Panc1 (cell line): Measurements from ENCODE around the gene FNDC11. TPM values are rescaled to one million over a fixed set of nuclear protein-coding genes. Genes with fewer than 3 reads are reported as not detected.
"Not testable (repeated sequence)": the region's sequence is repeated elsewhere in the genome, so short reads cannot be mapped to it uniquely, and the experiment has no call there.

Experiments
- ATAC-seq: fragments of 200-7000 bp; cut with Tn5 transposase; 2 replicates; pipeline ENCODE4 v1.9.1; 2020; ENCODE audit warnings: mild to moderate bottlenecking, moderate library complexity
- BruUV-seq: library from RNA; stranded (reverse); fragments of 400-500 nt; replicated peaks from 2 replicates; lab custom pipeline; 2021; lab: Mats Ljungman, UMichigan
- CTCF ChIA-PET: fragments of 300-600 bp; sonication (Branson Sonifier 250); formaldehyde crosslinking; loops from one replicate; lab custom pipeline; 2022; ENCODE audit warnings: antibody characterized with exemption; lab: Charles Lee
- POLR2A ChIA-PET: fragments of 300-600 bp; sonication (Branson Sonifier 250); formaldehyde crosslinking; loops from one replicate; lab custom pipeline; 2022; ENCODE audit warnings: antibody characterized with exemption; lab: Charles Lee
- DNase-seq: peaks from one replicate; pipeline ENCODE4 v3.0.0-alpha.2; 2010; ENCODE audit warnings: low read depth, low spot score
- H3K27ac ChIP-seq: 2 replicates; pipeline ENCODE4 v1.5.1; 2011; ENCODE audit warnings: mild to moderate bottlenecking, low read length, inconsistent platforms
- H3K27me3 ChIP-seq: fragments of 200-500 bp; sonication (Bioruptor generic); 2 replicates; pipeline ENCODE4 v1.6.0; 2014; ENCODE audit warnings: low read length, inconsistent platforms; ENCODE audit not compliant: control insufficient read depth, insufficient read depth
- H3K36me3 ChIP-seq: fragments of 200-500 bp; sonication (Bioruptor generic); 2 replicates; pipeline ENCODE4 v1.5.1; 2014; ENCODE audit warnings: inconsistent platforms, mild to moderate bottlenecking, low read length, moderate library complexity; ENCODE audit not compliant: control insufficient read depth, insufficient read depth
- H3K4me1 ChIP-seq: 2 replicates; pipeline ENCODE4 v1.5.1; 2011; ENCODE audit warnings: inconsistent platforms, mild to moderate bottlenecking, low read length, moderate library complexity; ENCODE audit not compliant: control insufficient read depth, insufficient read depth
- H3K4me3 ChIP-seq, 2 experiments: 2 replicates each; pipeline ENCODE4 v1.5.1; 2011 to 2012; ENCODE audit warnings: low read depth in 2 of 2, low read length in 2 of 2, mild to moderate bottlenecking in 2 of 2, inconsistent platforms in 1 of 2, moderate library complexity in 1 of 2
- H3K9me3 ChIP-seq: fragments of 200-500 bp; sonication (Bioruptor generic); 2 replicates; pipeline ENCODE4 v1.5.1; 2014; ENCODE audit warnings: low read depth, mild to moderate bottlenecking, inconsistent platforms, low read length, moderate library complexity; ENCODE audit not compliant: control insufficient read depth, insufficient read depth
- CTCF ChIP-seq: fragments of 450-650 bp; IDR thresholded peaks from 2 replicates; pipeline ENCODE4 v1.5.1; 2017; ENCODE audit warnings: mild to moderate bottlenecking
- POLR2AphosphoS5 ChIP-seq: IDR thresholded peaks from 2 replicates; pipeline ENCODE4 v1.6.1; 2012; ENCODE audit warnings: mild to moderate bottlenecking, low read depth, low read length, moderate library complexity
- REST ChIP-seq, 2 experiments: IDR thresholded peaks; 2 replicates each; pipeline ENCODE4 v1.6.1; 2011 to 2012; ENCODE audit warnings: low read depth in 2 of 2, control low read depth in 1 of 2, low read length in 1 of 2, mild to moderate bottlenecking in 1 of 2, moderate library complexity in 1 of 2; ENCODE audit not compliant: insufficient read depth in 1 of 2
- SIN3A ChIP-seq: IDR thresholded peaks from 2 replicates; pipeline ENCODE4 v1.6.1; 2012; ENCODE audit warnings: low read depth, mild to moderate bottlenecking, low read length, moderate library complexity, borderline replicate concordance; ENCODE audit not compliant: insufficient read depth
- TCF7L2 ChIP-seq: IDR thresholded peaks from 2 replicates; pipeline ENCODE4 v1.6.1; 2011; ENCODE audit warnings: mild to moderate bottlenecking, low read depth, low read length, inconsistent platforms
- in situ Hi-C: cut with HindIII; loops from 2 replicates; pipeline ENCODE4 v1.10.0; 2016; ENCODE audit warnings: low sequenced_read_pairs, low pct_unique_long_range_greater_than_20kb
- intact Hi-C: fragments of 100-400 bp; cut with micrococcal nuclease; formaldehyde crosslinking; loops from one replicate; pipeline ENCODE4 v1.10.0; 2022; ENCODE audit not compliant: unreplicated experiment
- total RNA-seq: library from RNA; stranded (reverse); gene quantifications from one replicate; pipeline ENCODE4 v1.2.1, GENCODE V29; 2021; ENCODE audit not compliant: unreplicated experiment

FNDC11 gene
- total RNA-seq, 1 experiment from 2014 or later, result 1.3 TPM

DNA sequence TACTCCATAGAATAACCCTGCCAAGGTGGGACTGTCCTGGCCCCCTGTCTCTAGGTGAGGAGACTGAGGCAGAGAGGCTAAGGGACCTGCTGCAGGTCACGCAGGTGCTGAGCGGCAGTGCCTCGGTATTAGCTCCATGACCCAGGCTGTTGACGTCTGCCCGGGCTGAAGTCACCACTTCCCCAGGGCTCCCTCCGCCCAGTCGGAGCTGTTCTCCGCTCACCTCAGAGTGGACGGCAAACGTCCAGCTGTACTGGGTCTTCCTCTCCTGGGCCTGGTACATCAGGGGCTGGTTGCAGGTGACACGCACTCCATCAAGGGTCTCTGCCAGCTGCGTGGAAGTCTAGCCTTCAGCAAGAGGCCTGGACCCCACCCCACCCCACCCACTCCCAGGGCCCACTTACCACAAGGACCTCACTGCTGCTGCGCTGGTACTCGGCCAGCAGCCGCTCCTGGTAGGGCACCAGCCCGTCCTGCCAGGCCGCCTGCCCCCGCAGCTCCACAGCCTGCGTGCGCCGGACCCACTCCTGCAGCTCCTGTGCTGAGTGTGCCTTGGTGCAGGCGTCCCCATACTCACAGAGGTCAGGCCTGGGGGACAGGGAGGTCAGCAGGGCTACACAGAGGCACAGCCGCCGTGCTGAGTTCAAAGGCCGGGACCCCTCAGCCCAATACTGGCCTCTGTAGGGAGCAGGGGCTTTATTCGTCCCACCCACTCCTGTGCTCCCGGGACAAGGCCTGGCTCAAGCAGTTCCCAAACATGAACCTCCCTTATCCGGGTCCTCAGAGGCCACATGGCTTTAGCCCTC, 16.5 kb downstream of the FNDC11 start:
- Histone ChIP-seq H3K4me3 (no peak overlapping the region), H3K27ac (no peak overlapping the region), H3K9me3 (no peaks in the 10 kb centered on the region), H3K27me3 (no peaks in the 10 kb centered on the region), H3K4me1 (peaks cover 14% of the 10 kb centered on the region), H3K36me3 (peaks cover 3% of the 10 kb centered on the region; the same call in 1 of the 2 replicates)
- no TSS peak for BruUV-seq
- no peak for DNase-seq
- POLR2A ChIA-PET, result interaction anchor here (0.8 kb wide), 1 partner anchor 10 kb away, joined by 9 read pairs; no protein-coding TSS in a partner anchor
- CTCF ChIA-PET, result no interaction called here
- in situ Hi-C loops, result no loop called here
- intact Hi-C loops, result no loop called here
- ATAC-seq, result no peak
- no peak for TF ChIP-seq SIN3A
- TF ChIP-seq POLR2AphosphoS5, result no peak
- TF ChIP-seq REST (IDR thresholded peaks at IDR 0.05; ENCODE audit: insufficient read depth in 1 of 2, low read depth in 2 of 2, low read length in 1 of 2), result no peak
- TF ChIP-seq TCF7L2, result no peak
- no peak for TF ChIP-seq CTCF

- not testable (repeated sequence) for BruUV-seq
Observed at GRCh38 chr20:63571087-63571478, 17.1 kb downstream of the FNDC11 start.

More at GRCh38 chr20:63571087-63571478, 17.1 kb downstream of the FNDC11 start:
- POLR2A ChIA-PET, DNase-seq, H3K36me3 ChIP-seq, H3K4me3 ChIP-seq, CTCF ChIA-PET, ATAC-seq, H3K27me3 ChIP-seq, in situ Hi-C loops, H3K9me3 ChIP-seq, H3K27ac ChIP-seq, intact Hi-C loops: not testable (repeated sequence)
- peaks cover 14% of the 10 kb centered on the region for H3K4me1 ChIP-seq
